DMS53 (cell line): ENCODE results near the gene MTX2.
A peak's percentile ranks its signal among the peaks of the same experiment; 100 is the strongest.

Source experiments
- DNase-seq: peaks from one replicate; lab custom pipeline; 2025; lab: John Stamatoyannopoulos, UW

Gene MTX2

DNA sequence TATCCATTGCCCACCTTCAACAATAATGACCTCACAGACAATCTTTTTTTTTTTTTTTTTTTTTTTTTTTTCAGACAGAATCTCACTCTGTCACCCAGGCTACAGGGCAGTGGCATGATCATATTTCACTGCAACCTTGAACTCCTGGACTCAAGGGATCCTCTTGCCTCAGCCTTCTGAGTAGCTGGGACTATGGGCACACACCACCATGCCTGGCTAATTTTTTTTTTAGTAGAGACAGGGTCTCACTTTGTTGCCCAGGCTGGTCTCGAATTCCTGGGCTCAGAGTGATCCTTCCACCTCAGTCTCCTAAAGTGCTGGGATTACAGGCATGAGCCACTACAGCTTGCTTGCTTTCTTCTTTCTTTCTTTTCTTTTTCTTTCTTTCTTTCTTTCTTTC, 103.9 kb downstream of the MTX2 start:
- DNase-seq = peak; percentile 32

- no peak for DNase-seq
These were observed 109.1 kb downstream of the MTX2 start for GRCh38 chr2:176378323-176378722.

- DNase-seq = no peak
These were observed 111.1 kb downstream of the MTX2 start for GRCh38 chr2:176380341-176380740.

DNA sequence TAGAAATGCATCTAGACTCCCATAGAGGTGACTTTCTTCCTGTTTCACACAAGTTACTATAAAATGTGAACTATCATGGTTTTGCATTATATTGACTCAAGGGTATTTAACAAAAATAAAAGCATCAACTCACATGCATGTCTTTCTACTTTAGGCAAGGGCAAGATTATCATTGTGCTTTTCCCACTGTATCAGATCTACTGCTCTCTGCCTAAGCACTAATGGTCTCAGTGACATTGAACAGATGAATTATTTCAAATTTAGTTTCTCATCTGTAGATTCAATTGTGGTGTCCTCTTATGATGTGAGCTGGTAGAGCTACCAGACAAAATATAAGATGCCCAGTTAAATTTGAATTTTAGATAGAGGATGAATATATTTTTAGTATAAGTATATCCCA, 113.9 kb downstream of the MTX2 start:
- DNase-seq = no peak

- DNase-seq = no peak
These were observed 114.7 kb downstream of the MTX2 start for GRCh38 chr2:176383836-176384442.

GRCh38 chr2:176385219-176385759, 116.0 kb downstream of the MTX2 start:
- DNase-seq = no peak

DNA sequence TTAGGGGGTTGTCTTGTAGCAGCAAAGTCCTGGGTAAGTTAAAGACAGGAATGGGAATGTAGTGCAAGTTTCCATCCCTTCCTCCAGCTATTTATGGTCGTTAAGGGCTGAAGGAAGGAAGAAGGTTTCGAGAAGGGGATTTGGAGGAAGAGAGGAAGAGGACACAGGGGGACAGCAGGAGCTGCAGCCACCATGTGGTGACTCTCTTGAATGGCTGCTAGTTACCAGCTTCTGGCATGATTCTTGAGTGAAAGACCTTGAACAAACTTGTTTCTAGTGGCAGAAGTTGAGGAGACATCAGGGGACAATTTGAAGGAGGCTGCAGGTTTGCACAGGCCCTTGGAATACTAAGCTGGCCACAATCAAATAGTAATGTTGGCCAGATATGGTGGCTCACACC, 116.6 kb downstream of the MTX2 start:
- DNase-seq = peak; percentile 13
